AG04450 (cell line): Measurements from ENCODE around the gene INSL4. TPM values are rescaled to one million over a fixed set of nuclear protein-coding genes. Genes with fewer than 3 reads are reported as not detected.

Experiments used
- CTCF ChIA-PET: fragments of 300-600, 350-600 bp; formaldehyde crosslinking; extraction: SDS; loops from one replicate; lab custom pipeline; 2022; ENCODE audit warnings: antibody characterized with exemption, inconsistent platforms; lab: Charles Lee
- POLR2A ChIA-PET: fragments of 350-600 bp; formaldehyde crosslinking; extraction: SDS; loops from one replicate; lab custom pipeline; 2021; ENCODE audit warnings: antibody characterized with exemption, inconsistent platforms; lab: Yijun Ruan, JAX
- DNase-seq: peaks from one replicate; pipeline ENCODE4 v3.0.0-alpha.2; 2011; ENCODE audit warnings: low read depth, low spot score
- H3K27ac ChIP-seq: one replicate; pipeline ENCODE4 v1.5.1; 2012; ENCODE audit warnings: low read depth, low read length, control low read depth
- H3K27me3 ChIP-seq: one replicate; pipeline ENCODE4 v1.6.0; 2012; ENCODE audit warnings: low read length; ENCODE audit not compliant: control insufficient read depth, insufficient read depth
- H3K4me3 ChIP-seq: 2 replicates; pipeline ENCODE4 v1.5.1; 2011; ENCODE audit warnings: mild to moderate bottlenecking, low read depth, low read length, control low read depth
- H3K9me3 ChIP-seq: 2 replicates; pipeline ENCODE4 v1.5.1; 2012; ENCODE audit warnings: low read length; ENCODE audit not compliant: control insufficient read depth, insufficient read depth
- CTCF ChIP-seq: IDR thresholded peaks from 2 replicates; pipeline ENCODE4 v1.5.1; 2011; ENCODE audit warnings: low read depth, low read length, control low read depth, inconsistent platforms
- polyA plus RNA-seq: library from polyadenylated mRNA; depleted of rRNA; stranded (reverse); fragments of >200 nt; gene quantifications from 2 replicates; pipeline ENCODE4 v1.2.3, GENCODE V29; 2011

The INSL4 gene
- polyA plus RNA-seq, 1 experiment = 0.05 TPM

GRCh38 chr9:5188060-5188984, 42.9 kb upstream of the INSL4 start:
- Histone ChIP-seq H3K4me3 (no peak overlapping the region), H3K9me3 (no peaks in the 10 kb centered on the region; the same call in 1 of the 2 replicates), H3K27me3 (no peaks in the 10 kb centered on the region), H3K27ac (no peak overlapping the region)
- POLR2A ChIA-PET = no interaction called here
- CTCF ChIA-PET = interaction anchor here (0.6 to 7.2 kb wide), 4 partner anchors 10 to 410 kb away, joined by 3 to 109 read pairs (median 46); no protein-coding TSS in a partner anchor
- no peak for TF ChIP-seq CTCF
- no peak for DNase-seq

GRCh38 chr9:5191985-5192384, 39.2 kb upstream of the INSL4 start:
- TF ChIP-seq CTCF = no peak
- POLR2A ChIA-PET = no interaction called here
- Histone ChIP-seq H3K4me3 (no peak overlapping the region), H3K27me3 (no peaks in the 10 kb centered on the region), H3K27ac (no peak overlapping the region), H3K9me3 (no peaks in the 10 kb centered on the region)
- CTCF ChIA-PET = interaction anchor here (1.5 kb wide), 1 partner anchor 409 kb away, joined by 3 read pairs; no protein-coding TSS in a partner anchor
- no peak for DNase-seq

GRCh38 chr9:5193345-5193744, 37.9 kb upstream of the INSL4 start:
- Histone ChIP-seq H3K4me3 (no peak overlapping the region), H3K9me3 (no peaks in the 10 kb centered on the region), H3K27ac (no peak overlapping the region), H3K27me3 (no peaks in the 10 kb centered on the region)
- no peak for TF ChIP-seq CTCF
- no peak for DNase-seq
- ChIA-PET CTCF (interaction anchor here (1.0 to 1.5 kb wide), 2 partner anchors 249 to 407 kb away, joined by 3 read pairs; no protein-coding TSS in a partner anchor), POLR2A (no interaction called here)

- H3K4me3 ChIP-seq = no peak overlapping the region
- TF ChIP-seq CTCF = no peak
- ChIA-PET CTCF (interaction anchor here (2.2 kb wide), 1 partner anchor 9 kb away, joined by 12 read pairs; no protein-coding TSS in a partner anchor), POLR2A (no interaction called here)
- no peak for DNase-seq
- no peaks in the 10 kb centered on the region for H3K9me3 ChIP-seq
- H3K27me3 ChIP-seq = no peaks in the 10 kb centered on the region
- H3K27ac ChIP-seq = no peak overlapping the region
Observed at GRCh38 chr9:5195463-5195862, 35.8 kb upstream of the INSL4 start.

GRCh38 chr9:5205071-5205470, 26.1 kb upstream of the INSL4 start:
- Histone ChIP-seq H3K9me3 (no peaks in the 10 kb centered on the region), H3K27me3 (no peaks in the 10 kb centered on the region), H3K4me3 (no peak overlapping the region), H3K27ac (no peak overlapping the region)
- ChIA-PET CTCF (no interaction called here), POLR2A (no interaction called here)
- no peak for TF ChIP-seq CTCF
- DNase-seq = no peak
